Activated T-helper 17 cell treated with anti-CD3 and anti-CD28 coated beads, Interleukin-2, amount 50 U/mL, for 72 hours (primary cell): ENCODE measurements around the gene HNRNPC. TPM values are rescaled to one million over a fixed set of nuclear protein-coding genes. Genes with fewer than 3 reads are reported as not detected.
"Not testable (repeated sequence)": the region's sequence is repeated elsewhere in the genome, so short reads cannot be mapped to it uniquely, and the experiment has no call there.

Experiments
- ATAC-seq: fragments of 150-1000 bp; cut with Tn5 transposase; replicated peaks from 2 replicates; pipeline ENCODE4 v1.10.0; 2021; ENCODE audit warnings: mild to moderate bottlenecking, moderate library complexity
- H3K27ac Mint-ChIP-seq: one replicate; pipeline ENCODE4 v1.8.0; 2022; ENCODE audit warnings: mixed read lengths
- H3K27me3 Mint-ChIP-seq: one replicate; pipeline ENCODE4 v1.8.0; 2022; ENCODE audit warnings: mixed read lengths
- H3K36me3 Mint-ChIP-seq: one replicate; pipeline ENCODE4 v1.8.0; 2022; ENCODE audit warnings: low read depth, mild to moderate bottlenecking, mixed read lengths
- H3K4me1 Mint-ChIP-seq: one replicate; pipeline ENCODE4 v1.8.0; 2022; ENCODE audit warnings: mixed read lengths
- H3K4me3 Mint-ChIP-seq: one replicate; pipeline ENCODE4 v1.8.0; 2022; ENCODE audit warnings: mild to moderate bottlenecking, mixed read lengths
- H3K9me3 Mint-ChIP-seq: one replicate; pipeline ENCODE4 v1.8.0; 2022; ENCODE audit warnings: mixed read lengths
- total RNA-seq, 2 donors: library from RNA; stranded (reverse); gene quantifications; one replicate each; pipeline ENCODE4 v1.2.3, GENCODE V29; 2022

Gene HNRNPC
- total RNA-seq, 2 donors from 2014 or later = 720 to 984 TPM

GRCh38 chr14:21191261-21191808 lies 77.9 kb downstream of the HNRNPC start:
- Mint-ChIP-seq H3K9me3 (no peaks in the 10 kb centered on the region), H3K4me1 (no peaks in the 10 kb centered on the region), H3K27me3 (no peaks in the 10 kb centered on the region), H3K4me3 (peak overlapping the region; percentile 73), H3K27ac (no peak overlapping the region), H3K36me3 (no peaks in the 10 kb centered on the region)
- ATAC-seq = peak; percentile 8

GRCh38 chr14:21185491-21185890 lies 83.8 kb downstream of the HNRNPC start:
- H3K27me3 Mint-ChIP-seq = peaks cover 13% of the 10 kb centered on the region
- no peak overlapping the region for H3K27ac Mint-ChIP-seq
- H3K36me3 Mint-ChIP-seq = no peaks in the 10 kb centered on the region
- H3K4me1 Mint-ChIP-seq = no peaks in the 10 kb centered on the region
- no peak overlapping the region for H3K4me3 Mint-ChIP-seq
- no peak for ATAC-seq
- H3K9me3 Mint-ChIP-seq = no peaks in the 10 kb centered on the region

- Mint-ChIP-seq H3K9me3 (no peaks in the 10 kb centered on the region), H3K27ac (no peak overlapping the region), H3K4me3 (no peak overlapping the region), H3K27me3 (peaks cover 13% of the 10 kb centered on the region), H3K4me1 (no peaks in the 10 kb centered on the region), H3K36me3 (no peaks in the 10 kb centered on the region)
- ATAC-seq = no peak
Observed at GRCh38 chr14:21184254-21184653, 85.0 kb downstream of the HNRNPC start.

DNA sequence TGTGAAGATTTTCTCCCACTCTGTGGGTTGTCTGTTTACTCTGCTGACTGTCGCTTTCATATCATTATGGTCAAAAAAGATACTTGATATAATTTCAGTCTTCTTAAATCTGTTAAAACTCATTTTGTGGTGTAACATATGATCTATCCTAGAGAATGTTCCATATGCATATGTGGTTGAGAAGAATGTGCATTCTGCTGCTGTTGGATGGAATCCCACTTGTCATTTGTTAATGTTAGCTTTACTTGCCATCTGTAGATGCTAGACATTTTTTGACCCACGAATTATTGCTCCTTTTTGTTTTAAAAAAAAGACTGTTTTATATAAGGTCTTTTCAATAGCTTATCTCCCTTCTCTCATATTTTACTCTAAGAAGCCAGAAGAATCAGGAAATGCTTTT lies 87.1 kb downstream of the HNRNPC start:
- Mint-ChIP-seq H3K9me3 (no peaks in the 10 kb centered on the region), H3K27ac (no peak overlapping the region), H3K4me1 (no peaks in the 10 kb centered on the region), H3K4me3 (no peak overlapping the region), H3K27me3 (peaks cover 13% of the 10 kb centered on the region), H3K36me3 (no peaks in the 10 kb centered on the region)
- ATAC-seq = no peak

DNA sequence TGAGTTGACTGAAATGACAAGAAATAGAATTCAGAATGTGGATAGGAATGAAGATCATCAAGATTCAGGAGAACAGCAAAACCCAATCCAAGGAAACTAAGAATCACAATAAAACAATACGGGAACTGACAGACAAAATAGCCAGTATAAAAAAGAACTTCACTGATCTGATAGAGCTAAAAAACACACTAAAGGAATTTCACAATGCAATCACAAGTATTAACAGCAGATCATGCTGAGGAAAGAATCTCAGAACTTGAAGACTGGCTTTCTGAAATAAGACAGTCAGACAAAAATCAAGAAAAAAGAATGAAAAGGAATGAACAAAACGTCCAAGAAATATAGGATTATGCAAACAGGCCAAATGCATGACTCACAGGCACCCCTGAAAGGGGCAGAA lies 98.1 kb downstream of the HNRNPC start:
- H3K4me3 Mint-ChIP-seq = no peak overlapping the region
- no peaks in the 10 kb centered on the region for H3K9me3 Mint-ChIP-seq
- ATAC-seq = no peak
- H3K4me1 Mint-ChIP-seq = no peaks in the 10 kb centered on the region
- H3K36me3 Mint-ChIP-seq = no peaks in the 10 kb centered on the region
- H3K27ac Mint-ChIP-seq = no peak overlapping the region
- H3K27me3 Mint-ChIP-seq = peaks cover 12% of the 10 kb centered on the region

- no peak for ATAC-seq
- H3K27ac Mint-ChIP-seq = no peak overlapping the region
- peaks cover 15% of the 10 kb centered on the region for H3K27me3 Mint-ChIP-seq
- H3K9me3 Mint-ChIP-seq = no peaks in the 10 kb centered on the region
- no peaks in the 10 kb centered on the region for H3K4me1 Mint-ChIP-seq
- H3K4me3 Mint-ChIP-seq = no peak overlapping the region
- H3K36me3 Mint-ChIP-seq = no peaks in the 10 kb centered on the region
Observed at GRCh38 chr14:21169573-21169972, 99.7 kb downstream of the HNRNPC start.

GRCh38 chr14:21168055-21168454 lies 101.2 kb downstream of the HNRNPC start:
- H3K27ac Mint-ChIP-seq = no peak overlapping the region
- peaks cover 20% of the 10 kb centered on the region for H3K27me3 Mint-ChIP-seq
- H3K4me3 Mint-ChIP-seq = no peak overlapping the region
- H3K36me3 Mint-ChIP-seq = no peaks in the 10 kb centered on the region
- H3K4me1 Mint-ChIP-seq = no peaks in the 10 kb centered on the region
- no peaks in the 10 kb centered on the region for H3K9me3 Mint-ChIP-seq
- peak; percentile 62 for ATAC-seq

DNA sequence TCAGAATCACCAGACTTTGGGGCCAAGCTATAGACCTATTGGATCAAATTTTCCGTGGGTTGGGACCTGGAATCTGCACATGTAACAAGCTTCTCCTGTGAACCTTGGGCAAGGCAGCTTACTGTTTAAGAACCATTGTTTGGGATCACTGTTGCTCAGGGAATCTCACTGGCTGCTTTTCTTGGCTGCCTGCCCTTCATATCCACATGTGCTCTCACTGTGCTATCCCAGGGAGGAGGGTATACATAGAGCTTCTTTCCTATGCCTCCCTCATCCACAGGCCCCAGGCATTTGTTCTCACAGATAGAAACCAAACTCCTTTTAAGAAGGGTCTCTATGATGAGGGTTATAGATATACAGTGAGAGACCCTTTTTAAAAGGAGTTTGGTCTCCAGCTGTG lies 103.6 kb downstream of the HNRNPC start:
- H3K27ac Mint-ChIP-seq, H3K4me3 Mint-ChIP-seq, ATAC-seq, H3K4me1 Mint-ChIP-seq, H3K36me3 Mint-ChIP-seq, H3K9me3 Mint-ChIP-seq: not testable (repeated sequence)
- peaks cover 31% of the 10 kb centered on the region for H3K27me3 Mint-ChIP-seq

DNA sequence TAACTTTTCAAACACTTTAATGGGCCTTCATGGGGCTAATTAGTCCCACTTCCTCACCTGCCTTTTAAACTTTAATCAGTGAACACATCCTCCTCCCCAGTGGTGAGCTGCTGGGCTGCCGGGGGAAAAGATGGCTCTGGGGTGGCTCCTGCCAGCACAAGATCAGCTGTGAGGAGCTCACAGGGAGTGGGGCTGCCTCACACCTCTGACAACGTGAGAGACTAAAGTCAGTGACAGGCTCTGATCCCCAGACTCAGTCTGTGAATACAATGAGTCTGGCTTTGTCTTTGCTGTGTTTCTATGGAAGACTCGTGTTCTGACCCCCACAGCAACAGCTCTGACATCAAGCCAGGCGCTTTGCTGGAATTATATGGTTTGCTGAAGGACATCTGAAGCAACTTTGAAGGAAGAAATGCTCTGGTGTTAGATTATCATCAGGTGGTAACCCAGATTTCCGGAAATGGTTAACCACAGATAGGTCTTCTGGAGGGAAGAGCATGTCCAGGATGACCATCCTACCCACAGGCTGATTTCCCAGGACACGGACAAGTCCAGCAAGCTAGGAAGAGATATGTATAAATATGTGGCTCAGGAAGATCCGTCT lies 104.1 kb downstream of the HNRNPC start:
- H3K36me3 Mint-ChIP-seq, H3K4me1 Mint-ChIP-seq, H3K4me3 Mint-ChIP-seq, ATAC-seq, H3K9me3 Mint-ChIP-seq, H3K27ac Mint-ChIP-seq: not testable (repeated sequence)
- peaks cover 30% of the 10 kb centered on the region for H3K27me3 Mint-ChIP-seq

GRCh38 chr14:21163871-21164291 lies 105.4 kb downstream of the HNRNPC start:
- H3K36me3 Mint-ChIP-seq = no peaks in the 10 kb centered on the region
- ATAC-seq = no peak
- H3K27me3 Mint-ChIP-seq = peaks cover 28% of the 10 kb centered on the region
- H3K9me3 Mint-ChIP-seq = no peaks in the 10 kb centered on the region
- no peak overlapping the region for H3K4me3 Mint-ChIP-seq
- no peaks in the 10 kb centered on the region for H3K4me1 Mint-ChIP-seq
- H3K27ac Mint-ChIP-seq = no peak overlapping the region

- no peak for ATAC-seq
- Mint-ChIP-seq H3K36me3 (no peaks in the 10 kb centered on the region), H3K27ac (no peak overlapping the region)
Observed at GRCh38 chr14:21162081-21162480, 107.2 kb downstream of the HNRNPC start.

GRCh38 chr14:21160061-21160610 lies 109.1 kb downstream of the HNRNPC start:
- H3K4me3 Mint-ChIP-seq = no peak overlapping the region
- peaks cover 32% of the 10 kb centered on the region for H3K27me3 Mint-ChIP-seq
- no peaks in the 10 kb centered on the region for H3K4me1 Mint-ChIP-seq
- no peaks in the 10 kb centered on the region for H3K9me3 Mint-ChIP-seq
- no peak overlapping the region for H3K27ac Mint-ChIP-seq
- H3K36me3 Mint-ChIP-seq = no peaks in the 10 kb centered on the region
- ATAC-seq = no peak

More at GRCh38 chr14:21162081-21162480, 107.2 kb downstream of the HNRNPC start:
- Mint-ChIP-seq H3K4me1 (no peaks in the 10 kb centered on the region), H3K27me3 (peaks cover 34% of the 10 kb centered on the region), H3K9me3 (no peaks in the 10 kb centered on the region), H3K4me3 (no peak overlapping the region)

Other genes with a start within 250 kb of the HNRNPC start
- gene NDRG2, start 244.4 kb downstream of the HNRNPC start, total RNA-seq = 1 to 10 TPM; 4.1 to 5.4 TPM
- gene TPPP2, start 239.2 kb downstream of the HNRNPC start, total RNA-seq = not detected
- gene RNASE13, start 234.6 kb downstream of the HNRNPC start, total RNA-seq = not detected
- gene RNASE7, start 227.1 kb downstream of the HNRNPC start, total RNA-seq = not detected
- gene RNASE8, start 211.6 kb downstream of the HNRNPC start, total RNA-seq = not detected
- gene ARHGEF40, start 199.1 kb downstream of the HNRNPC start, total RNA-seq = under 1 TPM in 1 of 2 donors, not detected in 1; 0.26 TPM
- 10 to 100 TPM in 1 of 2 donors, 1 to 10 TPM in 1; 9.6 to 18.3 TPM for gene ZNF219, start 170.8 kb downstream of the HNRNPC start, total RNA-seq
- gene TMEM253, start 168.4 kb downstream of the HNRNPC start, total RNA-seq = not detected
- not detected for gene OR5AU1, start 113.4 kb downstream of the HNRNPC start, total RNA-seq
- not detected for gene RPGRIP1, start 10.6 kb upstream of the HNRNPC start, total RNA-seq
- gene SUPT16H, start 114.6 kb upstream of the HNRNPC start, total RNA-seq = 100 to 1,000 TPM; 120 to 176 TPM
- gene CHD8, start 186.7 kb upstream of the HNRNPC start, total RNA-seq = 100 to 1,000 TPM; 105 to 124 TPM
- gene RAB2B, start 207.5 kb upstream of the HNRNPC start, total RNA-seq = 10 to 100 TPM; 30.6 to 69.2 TPM
- gene TOX4, start 207.8 kb upstream of the HNRNPC start, total RNA-seq = 10 to 100 TPM; 78.5 to 81.7 TPM
- gene METTL3, start 241.9 kb upstream of the HNRNPC start, total RNA-seq = 10 to 100 TPM; 59.5 to 71.9 TPM